Right lung (tissue), 10 donors: ENCODE measurements around the gene FKBP15. TPM values are rescaled to one million over a fixed set of nuclear protein-coding genes. Genes with fewer than 3 reads are reported as not detected.
"Not testable (repeated sequence)": the region's sequence is repeated elsewhere in the genome, so short reads cannot be mapped to it uniquely, and the experiment has no call there.

ENCODE experiments used
- DNase-seq, 2 donors: peaks; one replicate each; pipeline ENCODE4 v3.0.0-alpha.2; 2013
- long read RNA-seq, 8 donors: transcript quantifications; one replicate each; lab custom pipeline, GENCODE V29; 2026
- polyA plus RNA-seq, 5 donors: library from polyadenylated mRNA; unstranded; fragments of 120-200 nt; gene quantifications; one replicate each; pipeline versions ENCODE4 v1.2.1 to v1.2.3, GENCODE V29; 2013; ENCODE audit warnings: inconsistent platforms in 1 of 5, low replicate concordance in 1 of 5; ENCODE audit not compliant: insufficient read length in 5 of 5, insufficient read depth in 1 of 5

The FKBP15 gene, protein sequence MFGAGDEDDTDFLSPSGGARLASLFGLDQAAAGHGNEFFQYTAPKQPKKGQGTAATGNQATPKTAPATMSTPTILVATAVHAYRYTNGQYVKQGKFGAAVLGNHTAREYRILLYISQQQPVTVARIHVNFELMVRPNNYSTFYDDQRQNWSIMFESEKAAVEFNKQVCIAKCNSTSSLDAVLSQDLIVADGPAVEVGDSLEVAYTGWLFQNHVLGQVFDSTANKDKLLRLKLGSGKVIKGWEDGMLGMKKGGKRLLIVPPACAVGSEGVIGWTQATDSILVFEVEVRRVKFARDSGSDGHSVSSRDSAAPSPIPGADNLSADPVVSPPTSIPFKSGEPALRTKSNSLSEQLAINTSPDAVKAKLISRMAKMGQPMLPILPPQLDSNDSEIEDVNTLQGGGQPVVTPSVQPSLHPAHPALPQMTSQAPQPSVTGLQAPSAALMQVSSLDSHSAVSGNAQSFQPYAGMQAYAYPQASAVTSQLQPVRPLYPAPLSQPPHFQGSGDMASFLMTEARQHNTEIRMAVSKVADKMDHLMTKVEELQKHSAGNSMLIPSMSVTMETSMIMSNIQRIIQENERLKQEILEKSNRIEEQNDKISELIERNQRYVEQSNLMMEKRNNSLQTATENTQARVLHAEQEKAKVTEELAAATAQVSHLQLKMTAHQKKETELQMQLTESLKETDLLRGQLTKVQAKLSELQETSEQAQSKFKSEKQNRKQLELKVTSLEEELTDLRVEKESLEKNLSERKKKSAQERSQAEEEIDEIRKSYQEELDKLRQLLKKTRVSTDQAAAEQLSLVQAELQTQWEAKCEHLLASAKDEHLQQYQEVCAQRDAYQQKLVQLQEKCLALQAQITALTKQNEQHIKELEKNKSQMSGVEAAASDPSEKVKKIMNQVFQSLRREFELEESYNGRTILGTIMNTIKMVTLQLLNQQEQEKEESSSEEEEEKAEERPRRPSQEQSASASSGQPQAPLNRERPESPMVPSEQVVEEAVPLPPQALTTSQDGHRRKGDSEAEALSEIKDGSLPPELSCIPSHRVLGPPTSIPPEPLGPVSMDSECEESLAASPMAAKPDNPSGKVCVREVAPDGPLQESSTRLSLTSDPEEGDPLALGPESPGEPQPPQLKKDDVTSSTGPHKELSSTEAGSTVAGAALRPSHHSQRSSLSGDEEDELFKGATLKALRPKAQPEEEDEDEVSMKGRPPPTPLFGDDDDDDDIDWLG
- polyA plus RNA-seq: 10 to 100 TPM; 26.3 to 36.8 (median 34.1) TPM
- long read RNA-seq, donor 1, partial matches to known transcripts: 13 of 17 reads
- long read RNA-seq, donor 1, other reads (novel, unspliced or antisense): 0 of 17 reads
- long read RNA-seq, donor 2: 0 reads
- long read RNA-seq, donor 3, partial matches to known transcripts: 8 of 8 reads
- long read RNA-seq, donor 3, other reads (novel, unspliced or antisense): 0 of 8 reads
- long read RNA-seq, donor 4, partial matches to known transcripts: 5 of 7 reads
- long read RNA-seq, donor 4, other reads (novel, unspliced or antisense): 0 of 7 reads
- long read RNA-seq, donor 5, partial matches to known transcripts: 0 of 3 reads
- long read RNA-seq, donor 5, other reads (novel, unspliced or antisense): 0 of 3 reads
- long read RNA-seq, donor 6, full-length matches to known transcripts: 2 of 2 reads
- long read RNA-seq, donor 6, partial matches to known transcripts: 0 of 2 reads
- long read RNA-seq, donor 6, other reads (novel, unspliced or antisense): 0 of 2 reads
- long read RNA-seq, donor 7, partial matches to known transcripts: 20 of 21 reads
- long read RNA-seq, donor 7, other reads (novel, unspliced or antisense): 0 of 21 reads
- long read RNA-seq, donor 8, partial matches to known transcripts: 0 of 1 reads
- long read RNA-seq, donor 8, other reads (novel, unspliced or antisense): 0 of 1 reads

DNA sequence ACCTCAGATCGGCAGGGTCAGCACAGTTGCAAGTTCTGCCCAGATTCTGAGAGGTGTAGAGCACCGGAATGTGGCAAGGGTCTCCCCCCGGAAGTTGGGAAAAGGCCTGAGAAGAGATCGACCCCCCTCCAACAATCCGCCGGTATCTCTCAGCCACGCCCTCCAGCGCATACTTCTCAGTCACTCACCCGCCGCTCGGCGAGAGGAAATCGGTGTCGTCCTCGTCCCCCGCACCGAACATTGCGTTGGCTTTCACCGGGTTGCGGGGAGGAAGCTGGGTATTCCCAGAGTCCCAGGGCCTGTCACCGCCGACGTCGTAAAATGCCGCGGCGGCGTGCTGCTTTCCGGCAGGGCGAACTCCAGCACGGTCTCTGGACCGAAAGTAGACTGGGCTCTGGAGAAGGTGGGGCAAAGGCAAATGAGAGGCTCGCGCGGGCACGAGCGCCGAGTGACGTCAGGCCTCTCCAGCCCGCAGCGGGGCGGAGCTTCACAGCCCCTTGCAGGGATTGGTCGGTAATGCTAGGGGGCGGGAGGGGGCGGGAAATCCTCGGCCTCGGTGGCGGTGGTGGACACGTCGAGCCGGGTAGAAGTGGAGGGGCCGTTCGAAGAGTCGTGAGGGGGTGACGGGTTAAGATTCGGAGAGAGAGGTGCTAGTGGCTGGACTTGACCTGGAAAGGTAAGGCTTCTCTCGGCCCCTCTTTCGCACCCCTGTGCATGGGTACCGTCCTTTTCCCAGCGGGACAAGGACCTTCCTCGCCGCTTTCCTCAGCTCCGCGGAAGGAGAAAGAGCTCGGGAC is at the start of gene FKBP15, which contains the start of gene SLC31A1:
FKBP15 (minus strand) TSS at position 275 of the 797 bp plus-strand sequence; CDS start at position 241, 34 bp downstream.
SLC31A1 (plus strand) TSS at position 542 of the 797 bp plus-strand sequence. CDS start 34,605 bp downstream, outside the sequence.
- DNase-seq: peak; percentile 99

DNA sequence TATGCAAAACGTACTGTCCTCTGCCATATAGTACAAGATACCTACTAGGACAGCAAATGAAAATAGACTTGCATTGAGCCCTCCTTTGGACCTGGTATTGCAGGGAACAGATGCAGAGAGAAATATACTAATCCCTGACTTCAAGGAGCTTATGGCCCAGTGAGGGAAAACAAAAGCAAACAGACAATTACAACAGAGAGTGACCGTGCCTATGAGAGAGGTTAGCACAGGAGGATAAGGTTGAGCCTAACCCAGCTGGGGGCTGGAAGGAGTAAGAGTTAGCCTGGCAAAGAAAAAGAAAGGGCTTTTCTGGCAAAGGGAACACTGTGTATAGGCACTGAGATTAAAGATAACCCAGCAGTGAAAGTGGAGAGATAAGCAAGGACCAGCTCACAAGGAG is 48.8 kb upstream of the FKBP15 start:
- DNase-seq: no peak

DNA sequence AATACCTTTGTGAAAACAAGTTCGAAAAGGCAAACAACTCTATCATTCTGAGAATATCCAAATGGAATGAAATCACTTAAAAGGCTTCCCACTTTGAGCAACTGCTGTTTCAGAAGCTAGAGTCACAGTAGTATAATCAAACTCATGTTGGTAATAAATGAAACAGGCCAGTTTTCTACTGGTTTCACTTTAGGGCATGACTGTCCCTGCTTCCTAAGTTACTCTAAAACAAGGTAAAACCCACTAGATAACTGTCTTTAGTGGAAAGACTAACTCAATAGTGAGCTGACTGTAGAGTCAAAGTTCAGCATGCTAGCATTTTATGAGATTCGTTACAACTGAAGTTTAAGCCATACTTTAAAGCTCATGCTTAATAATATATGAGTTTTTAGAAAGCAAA is 48.3 kb upstream of the FKBP15 start:
- no peak for DNase-seq

DNA sequence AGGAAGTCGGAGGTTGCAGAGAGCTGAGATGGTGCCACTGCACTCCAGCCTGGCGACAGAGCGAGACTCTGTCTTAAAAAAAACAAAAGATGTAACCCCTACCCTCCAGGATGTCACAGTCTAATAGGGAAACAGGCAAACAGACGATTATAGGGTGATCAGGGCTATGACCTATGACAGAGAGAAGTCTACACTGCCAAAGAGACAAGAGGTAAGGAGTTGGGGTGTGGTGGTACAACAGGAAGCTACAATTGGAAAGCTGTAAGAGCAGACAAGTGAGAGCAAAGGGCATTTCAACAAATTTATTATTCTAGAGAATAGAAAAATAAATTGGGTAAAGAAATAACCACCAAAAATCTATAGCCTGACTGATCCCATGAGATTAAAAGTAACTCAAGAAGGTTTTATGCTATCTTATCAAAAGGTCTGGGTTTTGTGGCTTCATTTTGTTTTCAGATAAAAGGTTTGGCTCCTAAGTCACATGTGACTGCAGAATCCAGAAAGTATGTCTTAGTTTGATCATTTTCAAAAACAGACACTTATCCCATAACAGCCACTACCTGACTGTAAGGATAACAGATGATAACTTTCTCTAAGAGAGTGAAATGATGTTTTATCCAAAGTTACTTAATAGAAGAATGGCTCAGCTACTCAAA is 47.0 kb upstream of the FKBP15 start:
- DNase-seq: no peak

DNA sequence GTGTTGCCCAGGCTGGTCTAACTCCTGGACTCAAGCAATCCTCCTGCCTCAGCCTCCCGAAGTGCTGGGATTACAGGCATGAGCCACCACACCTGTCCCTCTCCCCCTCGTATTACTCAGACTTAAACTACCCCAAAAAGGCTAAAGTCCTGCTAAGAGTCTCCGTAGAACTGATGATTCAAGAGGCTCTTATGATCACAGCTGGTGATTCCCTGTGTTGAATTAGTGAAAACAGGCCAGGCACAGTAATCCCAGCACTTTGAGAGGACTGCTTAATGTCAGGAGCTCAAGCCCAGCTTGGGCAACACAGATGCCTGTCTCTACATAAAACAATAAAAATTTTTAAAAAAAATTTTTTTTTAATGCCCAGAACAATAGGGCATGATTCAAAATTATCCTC is 45.1 kb upstream of the FKBP15 start:
- no peak for DNase-seq

DNA sequence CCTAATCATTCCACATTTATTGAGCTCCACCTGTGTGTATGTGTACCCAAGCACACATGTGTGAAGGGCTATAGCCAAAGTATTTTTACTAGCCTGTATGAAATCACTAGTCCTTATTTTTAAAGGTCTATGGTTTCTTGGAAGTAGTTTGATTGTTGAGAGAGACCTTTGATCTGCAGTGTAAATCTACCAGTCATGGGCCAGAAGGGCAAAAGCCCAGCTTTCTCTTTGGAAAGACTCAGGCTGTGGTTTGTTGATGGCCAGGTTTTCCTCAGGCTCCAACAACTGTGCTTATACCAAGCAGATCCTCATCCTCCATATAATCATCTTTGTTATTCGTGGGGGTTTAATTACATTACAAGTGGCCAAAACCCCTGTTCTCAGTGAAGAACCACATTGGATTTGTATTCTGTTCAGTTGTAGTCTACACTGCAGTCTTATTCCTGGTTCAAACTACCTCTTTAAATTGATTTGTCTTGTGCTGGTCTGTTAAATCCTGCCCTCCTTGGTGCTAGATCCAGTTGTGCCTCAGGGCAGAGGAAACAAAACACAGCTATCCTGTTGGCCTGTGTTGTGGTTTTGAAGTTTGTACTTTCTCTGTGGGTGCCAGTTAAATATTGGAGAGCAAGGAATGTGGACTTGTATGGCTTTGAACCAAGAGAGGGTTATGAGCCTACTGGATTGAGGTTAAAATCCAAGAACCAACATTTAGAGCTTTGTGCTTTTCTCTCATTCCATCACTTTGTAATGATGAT is 41.0 kb upstream of the FKBP15 start:
- no peak for DNase-seq

DNA sequence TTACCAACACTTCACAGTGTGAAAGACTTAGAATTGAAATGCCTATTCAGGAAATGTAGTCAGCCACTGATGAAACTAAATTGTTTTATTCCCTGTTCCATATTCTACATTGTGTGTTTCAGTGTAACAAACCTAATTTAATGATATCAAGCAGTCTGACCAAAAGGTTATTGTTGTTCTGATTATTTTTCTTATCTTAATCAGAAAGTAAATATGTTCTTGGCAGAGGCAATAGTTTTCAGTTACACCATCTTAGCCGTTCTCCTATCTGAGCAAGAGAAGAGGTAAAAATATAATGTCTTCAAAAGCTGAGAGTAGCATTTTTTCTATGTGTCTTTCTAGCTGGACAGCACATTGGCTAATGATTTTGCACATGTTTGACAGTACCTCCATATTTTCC is 37.2 kb upstream of the FKBP15 start:
- no peak for DNase-seq

DNA sequence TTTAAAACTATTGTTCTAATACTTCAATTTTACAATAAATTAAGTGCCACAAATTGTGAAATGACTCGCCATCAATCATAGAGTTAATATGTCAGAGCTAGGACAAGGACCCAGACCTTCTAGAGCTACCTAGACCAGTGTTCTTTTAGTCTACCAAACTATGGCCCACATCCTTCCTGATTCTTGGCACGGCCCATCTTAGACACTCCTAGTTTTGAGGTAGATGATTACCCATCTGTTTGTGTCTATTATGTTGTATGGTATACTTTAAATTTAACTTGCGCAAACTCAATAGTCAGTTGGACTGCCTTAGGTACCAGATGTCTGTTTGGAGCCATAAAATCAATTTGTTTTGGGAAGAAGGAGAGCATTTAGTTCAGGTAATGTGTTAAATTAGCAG is 36.8 kb upstream of the FKBP15 start:
- no peak for DNase-seq

DNA sequence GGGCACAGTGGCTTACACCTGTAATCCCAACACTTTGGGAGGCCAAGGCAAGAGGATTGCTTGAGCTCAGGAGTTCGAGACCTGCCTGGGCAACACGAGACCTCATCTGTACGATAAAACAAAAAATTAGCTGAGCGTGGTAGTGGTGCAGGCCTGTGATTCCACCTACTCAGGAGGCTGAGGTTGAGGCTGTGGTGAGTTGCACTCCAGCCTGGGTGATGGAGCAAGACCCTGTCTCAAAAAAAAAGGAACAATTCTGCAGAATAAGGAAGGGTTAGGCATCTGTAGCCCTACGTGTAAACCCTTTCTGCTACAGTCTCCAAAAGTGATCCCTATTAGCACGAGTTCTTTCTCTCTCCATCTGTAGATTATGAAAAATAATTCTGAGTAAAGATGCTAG is 34.4 kb upstream of the FKBP15 start:
- no peak for DNase-seq

DNA sequence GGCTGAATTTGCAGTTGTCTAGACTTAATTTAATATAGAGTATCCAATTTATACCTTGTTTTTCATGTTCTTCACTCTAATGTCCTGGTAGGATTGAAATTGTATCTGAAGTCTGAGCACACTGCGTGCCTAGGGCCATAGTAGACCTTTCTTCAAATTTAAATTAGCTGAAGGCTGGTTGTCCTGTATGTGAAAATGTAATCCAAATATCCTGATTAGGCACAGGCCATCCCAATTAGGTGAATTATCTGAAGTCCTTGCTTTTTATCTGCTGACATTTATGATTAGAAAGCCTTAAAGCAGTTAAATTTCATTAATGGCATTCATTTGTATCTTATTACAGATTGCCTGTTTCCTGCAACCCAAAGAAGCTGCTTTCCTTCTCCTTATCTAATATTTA is 33.9 kb upstream of the FKBP15 start:
- no peak for DNase-seq

DNA sequence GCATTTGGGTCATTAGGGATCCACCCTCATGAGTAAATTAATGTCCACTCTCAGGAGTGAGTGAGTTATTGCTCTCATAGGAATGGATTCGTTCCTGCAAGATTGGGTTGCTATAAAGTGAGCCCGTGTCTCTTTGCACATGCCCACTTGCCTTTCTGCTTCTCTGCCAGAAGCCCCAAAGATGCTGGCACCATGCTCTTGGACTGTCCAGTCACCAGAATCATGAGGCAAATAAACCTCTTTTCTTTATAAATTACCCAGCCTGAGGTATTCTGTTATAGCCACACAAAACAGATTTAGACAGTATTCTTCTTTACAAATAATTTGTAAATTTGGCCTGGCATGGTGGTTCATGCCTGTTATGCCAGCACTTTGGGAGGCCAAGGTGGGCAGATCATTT is 29.7 kb upstream of the FKBP15 start:
- DNase-seq: no peak

DNA sequence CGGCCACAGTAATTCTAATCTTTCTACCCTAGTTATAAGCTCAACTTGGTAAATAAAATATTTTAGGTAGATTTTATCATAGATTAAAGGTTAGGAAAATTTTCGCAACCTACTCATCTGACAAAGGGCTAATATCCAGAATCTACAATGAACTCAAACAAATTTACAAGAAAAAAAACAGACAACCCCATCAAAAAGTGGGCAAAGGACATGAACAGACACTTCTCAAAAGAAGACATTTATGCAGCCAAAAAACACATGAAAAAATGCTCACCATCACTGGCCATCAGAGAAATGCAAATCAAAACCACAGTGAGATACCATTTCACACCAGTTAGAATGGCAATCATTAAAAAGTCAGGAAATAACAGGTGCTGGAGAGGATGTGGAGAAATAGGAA is 28.6 kb upstream of the FKBP15 start:
- not testable (repeated sequence) for DNase-seq

DNA sequence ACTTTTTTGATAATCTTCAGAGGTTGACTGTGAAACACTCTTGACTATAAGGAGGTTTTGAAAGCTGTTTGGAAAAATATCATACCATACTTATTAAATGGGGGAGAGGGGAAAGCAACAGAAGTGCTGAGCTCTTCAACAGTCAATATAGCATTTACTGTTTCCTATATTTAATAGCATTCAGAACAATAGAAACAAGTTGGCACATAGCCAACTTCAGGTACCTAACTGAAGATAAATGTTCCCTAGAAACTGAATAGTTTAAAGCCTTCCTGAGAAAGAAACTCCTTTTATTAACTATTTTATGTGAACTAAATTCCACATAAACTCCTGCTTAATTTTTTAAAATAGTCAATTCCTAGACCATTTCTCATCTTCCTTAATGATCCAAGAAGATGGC is 26.6 kb upstream of the FKBP15 start:
- DNase-seq: no peak

DNA sequence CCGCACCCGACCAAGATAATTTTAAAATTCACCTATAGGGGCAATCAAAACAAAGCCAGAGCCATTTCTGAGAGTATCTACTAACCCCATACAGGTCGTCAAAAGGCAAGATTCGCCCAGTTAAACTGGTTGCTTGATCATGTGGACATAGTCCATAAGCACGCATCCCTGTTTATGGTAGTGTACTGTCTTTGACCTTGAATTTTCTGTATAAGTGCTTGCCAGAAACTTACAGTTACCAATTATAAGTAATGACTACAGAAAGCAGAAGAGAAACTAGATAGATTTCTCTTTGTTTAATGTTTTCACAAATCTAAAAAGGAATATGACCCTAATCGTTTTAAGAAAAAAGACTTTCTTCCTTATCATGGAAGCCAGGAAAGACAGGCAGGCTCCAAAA is 25.9 kb upstream of the FKBP15 start:
- DNase-seq: no peak

DNA sequence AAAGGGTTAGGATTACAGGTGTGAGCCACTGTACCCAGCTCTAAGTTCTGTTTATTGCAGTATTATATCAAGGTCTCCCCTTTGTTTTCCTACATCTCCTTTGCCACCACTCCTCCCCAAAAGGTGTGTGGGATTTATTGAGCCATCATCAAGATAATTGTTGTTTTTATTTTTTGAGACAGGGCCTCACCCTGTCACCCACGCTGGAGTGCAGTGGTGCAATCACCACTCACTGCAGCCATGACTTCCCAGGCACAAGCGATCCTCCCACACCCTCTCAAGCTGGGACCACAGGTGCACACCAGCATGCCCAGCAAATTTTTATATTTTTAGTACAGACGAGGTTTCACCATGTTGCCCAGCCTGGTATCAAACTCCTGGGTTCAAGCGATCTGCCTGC is 24.8 kb upstream of the FKBP15 start:
- DNase-seq: no peak

DNA sequence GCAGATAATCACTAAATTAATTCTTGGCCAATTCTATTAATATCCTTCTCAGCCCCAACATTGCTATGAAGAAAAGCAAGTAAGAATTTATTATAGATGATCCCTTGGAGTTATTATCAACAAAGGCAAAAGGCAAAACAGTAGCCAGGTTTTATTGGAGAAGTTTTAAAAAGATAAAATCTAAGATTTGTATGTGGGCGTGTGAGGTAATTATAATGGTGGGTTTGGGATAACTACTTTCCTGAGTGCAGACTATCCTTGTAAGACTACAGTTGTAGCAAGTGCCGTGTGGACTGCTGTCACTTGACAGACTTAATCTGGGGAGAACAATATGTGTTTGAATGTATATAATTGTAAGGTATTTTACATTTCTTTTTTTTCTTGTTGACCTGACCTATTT is 23.5 kb upstream of the FKBP15 start:
- DNase-seq: no peak

DNA sequence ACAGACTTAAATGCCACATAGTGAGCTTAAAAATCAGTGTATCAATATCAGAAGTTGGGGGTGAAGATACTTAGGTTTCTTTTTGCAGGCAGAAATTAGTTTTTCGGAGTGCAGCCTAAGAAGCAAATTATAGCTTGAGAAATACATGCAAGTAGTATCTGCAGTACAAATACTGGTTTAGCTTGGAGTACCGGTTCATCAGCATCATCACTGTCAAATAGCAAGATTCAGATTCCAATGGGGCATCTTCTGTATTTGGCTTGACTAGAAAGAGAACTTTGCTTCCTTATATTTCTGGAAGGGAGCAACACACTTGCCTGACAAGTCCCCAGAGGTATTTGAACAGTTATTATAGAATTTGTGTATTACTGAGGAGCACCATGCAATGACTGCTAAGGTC is 20.1 kb upstream of the FKBP15 start:
- no peak for DNase-seq

DNA sequence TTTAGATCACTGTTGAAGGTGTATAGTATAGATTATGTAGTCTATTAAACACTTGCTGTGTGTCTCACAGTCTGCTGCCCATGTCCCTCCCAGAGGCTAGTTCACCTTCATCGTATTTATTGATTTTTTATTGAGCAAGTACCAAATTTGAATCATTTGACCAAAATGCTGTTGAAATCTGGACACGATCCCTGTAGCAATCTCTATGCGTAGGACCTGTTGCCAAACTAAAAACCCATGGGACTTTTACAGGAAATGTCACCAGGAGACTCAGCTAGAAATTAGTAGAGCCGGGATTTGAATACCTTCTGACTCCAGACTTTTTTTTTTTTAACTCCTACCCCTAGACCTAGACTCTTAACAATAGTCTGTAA is 17.8 kb upstream of the FKBP15 start:
- DNase-seq: no peak
